Fibroblast of pulmonary artery (primary cell): ENCODE results near the gene ANK2.

Experiments used
- DNase-seq: peaks from one replicate; pipeline ENCODE4 v3.0.0-alpha.2; 2010; ENCODE audit warnings: low read depth
- H3K4me3 ChIP-seq: replicated peaks from 2 replicates; pipeline ENCODE4 v1.5.1; 2011; ENCODE audit warnings: low read depth, mild to moderate bottlenecking, control low read depth, low read length, moderate library complexity
- TF ChIP-seq, protein P1 (sequence below): IDR thresholded peaks from 2 replicates; pipeline ENCODE4 v1.5.1; 2011; ENCODE audit warnings: mild to moderate bottlenecking, control low read depth, low read length, inconsistent platforms; ENCODE audit errors: missing control alignments

ANK2 gene

DNA sequence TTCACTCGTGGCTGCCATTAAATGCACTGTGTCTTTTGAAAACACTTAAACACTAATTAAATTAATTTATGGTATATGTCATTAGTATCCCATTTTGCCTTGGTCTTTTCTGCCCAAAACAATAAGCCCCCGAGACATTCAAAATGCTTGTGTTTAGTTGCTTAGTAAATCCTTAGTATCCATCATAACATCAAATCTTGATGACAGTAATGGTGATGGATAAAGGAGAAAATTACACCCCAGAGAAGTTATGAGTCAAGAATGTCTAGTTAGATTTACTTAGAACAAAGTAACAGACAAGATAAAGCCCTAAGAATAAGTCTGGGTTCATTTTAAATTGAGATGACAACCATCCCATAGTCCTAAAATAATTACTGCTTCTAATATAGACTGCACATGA lies 21.3 kb downstream of the ANK2 start:
- DNase-seq: no peak
- no peak overlapping the region for H3K4me3 ChIP-seq
- TF ChIP-seq, protein P1, sequence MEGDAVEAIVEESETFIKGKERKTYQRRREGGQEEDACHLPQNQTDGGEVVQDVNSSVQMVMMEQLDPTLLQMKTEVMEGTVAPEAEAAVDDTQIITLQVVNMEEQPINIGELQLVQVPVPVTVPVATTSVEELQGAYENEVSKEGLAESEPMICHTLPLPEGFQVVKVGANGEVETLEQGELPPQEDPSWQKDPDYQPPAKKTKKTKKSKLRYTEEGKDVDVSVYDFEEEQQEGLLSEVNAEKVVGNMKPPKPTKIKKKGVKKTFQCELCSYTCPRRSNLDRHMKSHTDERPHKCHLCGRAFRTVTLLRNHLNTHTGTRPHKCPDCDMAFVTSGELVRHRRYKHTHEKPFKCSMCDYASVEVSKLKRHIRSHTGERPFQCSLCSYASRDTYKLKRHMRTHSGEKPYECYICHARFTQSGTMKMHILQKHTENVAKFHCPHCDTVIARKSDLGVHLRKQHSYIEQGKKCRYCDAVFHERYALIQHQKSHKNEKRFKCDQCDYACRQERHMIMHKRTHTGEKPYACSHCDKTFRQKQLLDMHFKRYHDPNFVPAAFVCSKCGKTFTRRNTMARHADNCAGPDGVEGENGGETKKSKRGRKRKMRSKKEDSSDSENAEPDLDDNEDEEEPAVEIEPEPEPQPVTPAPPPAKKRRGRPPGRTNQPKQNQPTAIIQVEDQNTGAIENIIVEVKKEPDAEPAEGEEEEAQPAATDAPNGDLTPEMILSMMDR: no peak

DNA sequence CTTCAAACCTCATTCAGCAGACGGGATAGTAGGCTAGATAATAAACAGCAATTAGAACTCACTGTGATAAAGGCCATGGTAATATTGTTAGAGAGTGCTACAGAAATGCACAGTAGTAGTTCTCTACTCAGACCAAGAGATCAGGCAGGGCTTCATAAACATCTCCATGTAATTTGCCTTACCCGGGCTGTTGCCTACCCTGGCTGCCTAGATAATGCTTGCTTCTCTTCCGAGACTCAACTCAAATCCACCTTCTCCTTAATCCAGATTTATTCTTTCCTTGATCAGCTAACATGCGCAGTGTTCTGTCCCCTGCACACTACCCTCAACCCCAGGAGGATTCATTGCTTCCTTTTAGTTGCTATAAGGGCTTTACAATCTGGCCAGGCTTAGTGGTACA lies 21.8 kb downstream of the ANK2 start:
- TF ChIP-seq, protein P1: no peak
- DNase-seq: no peak
- H3K4me3 ChIP-seq: no peak overlapping the region

GRCh38 chr4:113071805-113072204 lies 22.4 kb downstream of the ANK2 start:
- TF ChIP-seq, protein P1: no peak
- no peak overlapping the region for H3K4me3 ChIP-seq
- no peak for DNase-seq

- TF ChIP-seq, protein P1: no peak
- no peak for DNase-seq
- no peak overlapping the region for H3K4me3 ChIP-seq
Measured at GRCh38 chr4:113073451-113074005, 24.1 kb downstream of the ANK2 start.

GRCh38 chr4:113077575-113077974 lies 28.1 kb downstream of the ANK2 start:
- TF ChIP-seq, protein P1: no peak
- H3K4me3 ChIP-seq: no peak overlapping the region
- DNase-seq: no peak

DNA sequence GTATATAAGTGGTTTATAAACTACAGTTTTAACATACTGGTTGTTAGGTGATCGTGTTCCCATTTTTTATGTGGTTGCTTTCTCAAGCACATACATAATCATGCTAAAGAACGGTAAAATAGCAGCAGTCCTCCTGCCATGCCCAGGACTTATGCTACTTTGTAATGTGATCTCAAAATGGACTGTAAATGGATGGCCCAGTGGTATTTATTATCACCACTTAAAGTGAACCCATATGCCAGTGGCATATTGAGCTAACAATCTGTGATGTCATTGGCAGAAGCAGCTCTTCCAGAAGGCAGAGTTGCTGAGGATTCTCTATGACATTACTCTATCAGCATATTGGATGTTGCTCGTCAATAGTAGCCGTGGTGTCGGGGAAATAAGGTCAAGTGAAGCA lies 28.6 kb downstream of the ANK2 start:
- H3K4me3 ChIP-seq: no peak overlapping the region
- TF ChIP-seq, protein P1: no peak
- no peak for DNase-seq

DNA sequence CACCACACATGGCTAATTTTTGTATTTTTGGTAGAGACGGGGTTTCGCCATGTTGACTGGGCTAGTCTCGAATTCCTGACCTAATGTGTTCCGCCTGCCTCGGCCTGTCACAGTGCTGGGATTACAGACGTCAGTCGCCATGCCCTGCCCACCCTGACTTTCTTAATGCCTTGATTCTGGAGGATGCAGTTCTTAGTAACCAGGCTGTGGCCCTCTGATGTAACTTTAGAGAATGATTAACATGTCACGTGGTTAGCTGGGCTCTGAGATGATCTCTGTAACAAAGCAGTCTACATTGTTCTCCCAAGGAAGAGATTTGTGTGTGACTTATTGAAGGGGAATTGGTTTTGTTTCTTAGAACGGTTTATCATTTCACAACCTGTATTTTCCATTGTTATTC lies 30.6 kb downstream of the ANK2 start:
- peak; percentile 27 for DNase-seq
- TF ChIP-seq, protein P1: no peak
- no peak overlapping the region for H3K4me3 ChIP-seq
